ENCODE results near the gene KCMF1.

The KCMF1 gene

DNA sequence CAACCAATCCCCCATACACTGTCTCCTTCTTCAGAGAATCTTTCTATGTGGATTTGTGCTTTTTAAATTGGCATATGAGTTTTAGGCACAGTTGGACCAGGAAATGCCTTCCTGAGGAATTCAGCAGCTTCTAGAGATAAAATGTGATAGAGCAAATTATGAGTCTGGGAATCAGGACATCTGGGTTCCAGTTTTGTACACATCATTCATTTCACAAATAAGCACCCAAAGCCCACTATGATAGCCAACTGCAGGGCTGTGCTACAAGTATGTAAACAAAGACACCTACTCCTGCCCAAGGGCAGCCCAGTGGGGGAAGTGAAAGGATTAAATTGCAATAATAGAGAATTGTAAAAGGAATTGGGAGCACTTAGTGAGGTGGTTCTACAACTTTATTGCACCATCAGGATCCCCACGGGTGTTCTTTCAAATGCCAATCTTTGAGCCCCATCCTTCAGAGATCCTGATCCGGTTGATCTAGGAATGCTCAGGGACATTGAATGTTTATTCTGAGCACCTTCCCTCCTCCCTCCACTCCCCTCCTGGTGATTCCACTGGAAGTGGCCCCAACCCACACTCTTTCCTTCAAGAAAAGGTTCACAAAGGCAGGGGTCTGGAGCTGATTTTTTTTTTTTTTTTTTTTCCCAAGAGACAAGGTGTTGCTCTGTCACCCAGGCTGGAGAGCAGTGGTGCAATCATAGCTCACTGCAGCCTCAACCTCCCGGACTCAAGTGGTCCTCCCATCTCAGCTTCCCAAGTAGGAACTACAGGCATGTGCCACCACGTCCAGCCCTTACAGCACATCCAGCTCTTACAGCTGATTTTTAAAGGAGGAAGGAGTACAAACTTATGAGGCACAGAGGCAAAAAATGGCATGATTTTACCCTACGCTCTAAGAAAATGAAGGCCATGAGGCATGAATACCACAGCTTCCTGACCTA, 11.1 kb upstream of the KCMF1 start (continued):
- TF ChIP-seq, protein P1, sequence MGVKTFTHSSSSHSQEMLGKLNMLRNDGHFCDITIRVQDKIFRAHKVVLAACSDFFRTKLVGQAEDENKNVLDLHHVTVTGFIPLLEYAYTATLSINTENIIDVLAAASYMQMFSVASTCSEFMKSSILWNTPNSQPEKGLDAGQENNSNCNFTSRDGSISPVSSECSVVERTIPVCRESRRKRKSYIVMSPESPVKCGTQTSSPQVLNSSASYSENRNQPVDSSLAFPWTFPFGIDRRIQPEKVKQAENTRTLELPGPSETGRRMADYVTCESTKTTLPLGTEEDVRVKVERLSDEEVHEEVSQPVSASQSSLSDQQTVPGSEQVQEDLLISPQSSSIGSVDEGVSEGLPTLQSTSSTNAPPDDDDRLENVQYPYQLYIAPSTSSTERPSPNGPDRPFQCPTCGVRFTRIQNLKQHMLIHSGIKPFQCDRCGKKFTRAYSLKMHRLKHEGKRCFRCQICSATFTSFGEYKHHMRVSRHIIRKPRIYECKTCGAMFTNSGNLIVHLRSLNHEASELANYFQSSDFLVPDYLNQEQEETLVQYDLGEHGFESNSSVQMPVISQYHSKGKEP (tag by site-specific recombination; IDR thresholded peaks at IDR 0.05), result peak; percentile 71; the same call in 1 of the 2 replicates
- TF ChIP-seq ZNF600 (tag by site-specific recombination; IDR thresholded peaks at IDR 0.05) (peak; percentile 44; the same call in 1 of the 2 replicates), ZNF585B (tag by site-specific recombination; IDR thresholded peaks at IDR 0.05) (no peak), ZNF211 (tag by site-specific recombination; IDR thresholded peaks at IDR 0.05; ENCODE audit: low read depth) (no peak), ZNF555 (tag by site-specific recombination; conservative IDR thresholded peaks at IDR 0.05) (no peak), ZNF292 (tag by site-specific recombination; IDR thresholded peaks at IDR 0.05; ENCODE audit: borderline replicate concordance, low read depth) (no peak), ZNF10 (tag by site-specific recombination; IDR thresholded peaks at IDR 0.05) (no peak), ZNF791 (tag by site-specific recombination; IDR thresholded peaks at IDR 0.05) (no peak), KLF16 (tag by site-specific recombination; IDR thresholded peaks at IDR 0.05) (no peak), ZNF426 (tag by site-specific recombination; IDR thresholded peaks at IDR 0.05) (no peak), SALL2 (tag by site-specific recombination; IDR thresholded peaks at IDR 0.05; ENCODE audit: borderline replicate concordance) (no peak), ZNF302 (tag by site-specific recombination; IDR thresholded peaks at IDR 0.05; ENCODE audit: low read depth) (no peak), SCRT1 (tag by site-specific recombination; IDR thresholded peaks at IDR 0.05; ENCODE audit: borderline replicate concordance) (no peak), MZF1 (tag by site-specific recombination; IDR thresholded peaks at IDR 0.05; ENCODE audit: borderline replicate concordance) (no peak), ZNF169 (tag by site-specific recombination; IDR thresholded peaks at IDR 0.05) (no peak), ZNF677 (tag by site-specific recombination; IDR thresholded peaks at IDR 0.05) (no peak), ZNF311 (tag by site-specific recombination; IDR thresholded peaks at IDR 0.05; ENCODE audit: borderline replicate concordance) (no peak), SP2 (tag by site-specific recombination; IDR thresholded peaks at IDR 0.05) (no peak), ZNF747 (tag by site-specific recombination; IDR thresholded peaks at IDR 0.05) (no peak), ZNF610 (tag by site-specific recombination; IDR thresholded peaks at IDR 0.05; ENCODE audit: borderline replicate concordance) (no peak), ZBTB8A (tag by site-specific recombination; IDR thresholded peaks at IDR 0.05) (peak; percentile 47; the same call in 1 of the 2 replicates), GLIS2 (tag by site-specific recombination; IDR thresholded peaks at IDR 0.05) (no peak), ZFP3 (tag by site-specific recombination; IDR thresholded peaks at IDR 0.05; ENCODE audit: low read depth) (no peak), SP3 (tag by site-specific recombination; IDR thresholded peaks at IDR 0.05) (no peak), EGR2 (tag by site-specific recombination; IDR thresholded peaks at IDR 0.05; ENCODE audit: low read depth) (peak; percentile 68), ZNF529 (tag by site-specific recombination; IDR thresholded peaks at IDR 0.05; ENCODE audit: insufficient replicate concordance) (no peak), BCL11A (tag by site-specific recombination; IDR thresholded peaks at IDR 0.05; ENCODE audit: low read depth) (no peak), ZNF16 (tag by site-specific recombination; IDR thresholded peaks at IDR 0.05; ENCODE audit: low read depth) (no peak)
- TF ChIP-seq, protein P2, sequence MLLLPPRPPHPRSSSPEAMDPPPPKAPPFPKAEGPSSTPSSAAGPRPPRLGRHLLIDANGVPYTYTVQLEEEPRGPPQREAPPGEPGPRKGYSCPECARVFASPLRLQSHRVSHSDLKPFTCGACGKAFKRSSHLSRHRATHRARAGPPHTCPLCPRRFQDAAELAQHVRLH (tag by site-specific recombination; IDR thresholded peaks at IDR 0.05), result no peak
- TF ChIP-seq, protein P3, sequence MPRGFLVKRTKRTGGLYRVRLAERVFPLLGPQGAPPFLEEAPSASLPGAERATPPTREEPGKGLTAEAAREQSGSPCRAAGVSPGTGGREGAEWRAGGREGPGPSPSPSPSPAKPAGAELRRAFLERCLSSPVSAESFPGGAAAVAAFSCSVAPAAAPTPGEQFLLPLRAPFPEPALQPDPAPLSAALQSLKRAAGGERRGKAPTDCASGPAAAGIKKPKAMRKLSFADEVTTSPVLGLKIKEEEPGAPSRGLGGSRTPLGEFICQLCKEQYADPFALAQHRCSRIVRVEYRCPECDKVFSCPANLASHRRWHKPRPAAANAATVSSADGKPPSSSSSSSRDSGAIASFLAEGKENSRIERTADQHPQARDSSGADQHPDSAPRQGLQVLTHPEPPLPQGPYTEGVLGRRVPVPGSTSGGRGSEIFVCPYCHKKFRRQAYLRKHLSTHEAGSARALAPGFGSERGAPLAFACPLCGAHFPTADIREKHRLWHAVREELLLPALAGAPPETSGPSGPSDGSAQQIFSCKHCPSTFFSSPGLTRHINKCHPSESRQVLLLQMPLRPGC (tag by site-specific recombination; IDR thresholded peaks at IDR 0.05), result no peak
- TF ChIP-seq, protein P4, sequence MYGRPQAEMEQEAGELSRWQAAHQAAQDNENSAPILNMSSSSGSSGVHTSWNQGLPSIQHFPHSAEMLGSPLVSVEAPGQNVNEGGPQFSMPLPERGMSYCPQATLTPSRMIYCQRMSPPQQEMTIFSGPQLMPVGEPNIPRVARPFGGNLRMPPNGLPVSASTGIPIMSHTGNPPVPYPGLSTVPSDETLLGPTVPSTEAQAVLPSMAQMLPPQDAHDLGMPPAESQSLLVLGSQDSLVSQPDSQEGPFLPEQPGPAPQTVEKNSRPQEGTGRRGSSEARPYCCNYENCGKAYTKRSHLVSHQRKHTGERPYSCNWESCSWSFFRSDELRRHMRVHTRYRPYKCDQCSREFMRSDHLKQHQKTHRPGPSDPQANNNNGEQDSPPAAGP (tag by site-specific recombination; IDR thresholded peaks at IDR 0.05), result peak; percentile 34
- TF ChIP-seq, protein P5, sequence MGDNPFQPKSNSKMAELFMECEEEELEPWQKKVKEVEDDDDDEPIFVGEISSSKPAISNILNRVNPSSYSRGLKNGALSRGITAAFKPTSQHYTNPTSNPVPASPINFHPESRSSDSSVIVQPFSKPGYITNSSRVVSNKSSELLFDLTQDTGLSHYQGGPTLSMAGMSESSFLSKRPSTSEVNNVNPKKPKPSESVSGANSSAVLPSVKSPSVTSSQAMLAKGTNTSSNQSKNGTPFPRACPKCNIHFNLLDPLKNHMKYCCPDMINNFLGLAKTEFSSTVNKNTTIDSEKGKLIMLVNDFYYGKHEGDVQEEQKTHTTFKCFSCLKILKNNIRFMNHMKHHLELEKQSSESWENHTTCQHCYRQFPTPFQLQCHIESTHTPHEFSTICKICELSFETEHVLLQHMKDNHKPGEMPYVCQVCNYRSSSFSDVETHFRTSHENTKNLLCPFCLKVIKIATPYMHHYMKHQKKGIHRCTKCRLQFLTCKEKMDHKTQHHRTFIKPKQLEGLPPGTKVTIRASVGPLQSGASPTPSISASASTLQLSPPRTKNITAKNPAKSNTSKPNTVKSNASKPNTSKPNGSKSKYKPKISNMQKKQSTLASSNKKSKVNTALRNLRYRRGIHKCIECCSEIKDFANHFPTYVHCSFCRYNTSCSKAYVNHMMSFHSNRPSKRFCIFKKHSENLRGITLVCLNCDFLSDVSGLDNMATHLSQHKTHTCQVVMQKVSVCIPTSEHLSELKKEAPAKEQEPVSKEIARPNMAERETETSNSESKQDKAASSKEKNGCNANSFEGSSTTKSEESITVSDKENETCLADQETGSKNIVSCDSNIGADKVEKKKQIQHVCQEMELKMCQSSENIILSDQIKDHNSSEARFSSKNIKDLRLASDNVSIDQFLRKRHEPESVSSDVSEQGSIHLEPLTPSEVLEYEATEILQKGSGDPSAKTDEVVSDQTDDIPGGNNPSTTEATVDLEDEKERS (tag by site-specific recombination; IDR thresholded peaks at IDR 0.05), result no peak
